Retinal pigment epithelial cell (primary cell): ENCODE results near the gene DIS3L2.

Experiments
- DNase-seq: peaks from one replicate; pipeline ENCODE4 v3.0.0-alpha.2; 2010; ENCODE audit warnings: low read depth
- H3K4me3 ChIP-seq: 2 replicates; pipeline ENCODE4 v1.5.1; 2011; ENCODE audit warnings: mild to moderate bottlenecking, low read length, control low read depth, moderate library complexity
- CTCF ChIP-seq: conservative IDR thresholded peaks from 2 replicates; pipeline ENCODE4 v1.5.1; 2011; ENCODE audit warnings: low read depth, low read length, control low read depth, inconsistent platforms

DIS3L2 gene

GRCh38 chr2:232292395-232293154 lies 331.1 kb downstream of the DIS3L2 start:
- TF ChIP-seq CTCF: peak; percentile 86
- no peak overlapping the region for H3K4me3 ChIP-seq
- peak; percentile 3 for DNase-seq

GRCh38 chr2:232293191-232293590 lies 331.7 kb downstream of the DIS3L2 start:
- no peak overlapping the region for H3K4me3 ChIP-seq
- TF ChIP-seq CTCF: no peak
- DNase-seq: no peak

GRCh38 chr2:232295971-232296370 lies 334.5 kb downstream of the DIS3L2 start:
- no peak for DNase-seq
- TF ChIP-seq CTCF: no peak

GRCh38 chr2:232296776-232297525 lies 335.4 kb downstream of the DIS3L2 start:
- no peak overlapping the region for H3K4me3 ChIP-seq
- no peak for TF ChIP-seq CTCF
- no peak for DNase-seq

More at GRCh38 chr2:232295971-232296370, 334.5 kb downstream of the DIS3L2 start:
- no peak overlapping the region for H3K4me3 ChIP-seq

- no peak for TF ChIP-seq CTCF
- no peak overlapping the region for H3K4me3 ChIP-seq
- no peak for DNase-seq
These were observed 337.6 kb downstream of the DIS3L2 start for GRCh38 chr2:232299084-232299483.

- H3K4me3 ChIP-seq: no peak overlapping the region
- TF ChIP-seq CTCF: no peak
- no peak for DNase-seq
These were observed 338.6 kb downstream of the DIS3L2 start for GRCh38 chr2:232299927-232300674.
